GM23338 (cell line): Measurements from ENCODE around the gene EPHB1.

ENCODE experiments used
- CREB1 ChIP-seq: fragments of 250-450 bp; sonication (Bioruptor Pico); IDR thresholded peaks from 2 replicates; pipeline ENCODE4 v1.5.0; 2020; ENCODE audit warnings: low read depth, mild to moderate bottlenecking, moderate library complexity
- EZH2 ChIP-seq: fragments of 200-600 bp; sonication (generic); IDR thresholded peaks from one replicate; pipeline ENCODE4 v1.8.0; 2017; ENCODE audit warnings: antibody characterized with exemption, mild to moderate bottlenecking, low read depth; ENCODE audit not compliant: unreplicated experiment
- EZH2phosphoT487 ChIP-seq: fragments of 200-600 bp; sonication (generic); IDR thresholded peaks from one replicate; pipeline ENCODE4 v1.8.1; 2018; ENCODE audit warnings: antibody characterized with exemption; ENCODE audit not compliant: unreplicated experiment
- JUNB ChIP-seq: IDR thresholded peaks from one replicate; pipeline ENCODE4 v1.6.1; 2016; ENCODE audit warnings: antibody characterized with exemption; ENCODE audit not compliant: unreplicated experiment
- POLR2AphosphoS5 ChIP-seq: IDR thresholded peaks from 2 replicates; pipeline ENCODE4 v1.6.1; 2016; ENCODE audit warnings: antibody characterized with exemption, low read depth
- TF ChIP-seq, protein P1 (sequence below), 2 experiments: fragments of 200-600 bp in 1 of 2; sonication (generic) in 1 of 2; conservative IDR thresholded peaks; 2 replicates each; pipeline versions ENCODE4 v1.5.1 to v1.6.1; 2016 to 2017; ENCODE audit warnings: antibody characterized with exemption in 2 of 2, low read depth in 2 of 2, mild to moderate bottlenecking in 2 of 2, moderate library complexity in 1 of 2
- TF ChIP-seq, protein P2 (sequence below): IDR thresholded peaks from one replicate; pipeline ENCODE4 v1.6.1; 2018; ENCODE audit warnings: antibody characterized with exemption; ENCODE audit not compliant: unreplicated experiment

DNA sequence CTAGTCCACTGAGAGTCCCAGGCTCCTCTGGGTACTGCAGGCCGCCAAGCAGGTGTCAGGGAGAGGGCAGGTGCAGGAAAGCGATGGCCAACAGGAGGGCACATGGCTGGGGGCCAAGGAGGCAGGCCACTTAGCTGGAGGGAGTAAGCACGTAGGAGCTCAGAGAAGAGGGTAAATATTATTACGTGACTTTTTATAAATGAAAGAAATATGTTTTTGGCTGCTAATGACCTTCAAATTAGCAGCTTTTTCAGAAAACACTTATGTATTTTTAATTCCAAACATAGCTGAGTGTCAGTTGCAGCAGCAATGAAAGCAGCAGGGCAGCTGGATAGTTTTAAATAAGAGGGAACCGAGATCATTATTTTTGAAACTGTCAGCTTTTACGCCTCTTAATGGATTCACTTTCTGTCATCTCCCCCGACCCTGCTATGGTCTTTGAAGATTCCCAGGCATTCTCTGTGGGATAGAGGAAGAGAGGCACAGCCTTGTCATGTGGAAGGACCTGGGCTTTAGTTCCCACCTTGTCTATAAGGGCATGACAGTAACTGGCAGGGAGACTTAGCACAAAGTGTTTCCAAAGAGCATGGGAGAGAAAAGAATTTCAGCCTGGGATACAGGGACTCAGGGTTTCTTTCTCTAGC, 477.1 kb downstream of the EPHB1 start:
- TF ChIP-seq EZH2 = no peak
- TF ChIP-seq POLR2AphosphoS5 = no peak
- no peak for TF ChIP-seq JUNB
- TF ChIP-seq, protein P1, sequence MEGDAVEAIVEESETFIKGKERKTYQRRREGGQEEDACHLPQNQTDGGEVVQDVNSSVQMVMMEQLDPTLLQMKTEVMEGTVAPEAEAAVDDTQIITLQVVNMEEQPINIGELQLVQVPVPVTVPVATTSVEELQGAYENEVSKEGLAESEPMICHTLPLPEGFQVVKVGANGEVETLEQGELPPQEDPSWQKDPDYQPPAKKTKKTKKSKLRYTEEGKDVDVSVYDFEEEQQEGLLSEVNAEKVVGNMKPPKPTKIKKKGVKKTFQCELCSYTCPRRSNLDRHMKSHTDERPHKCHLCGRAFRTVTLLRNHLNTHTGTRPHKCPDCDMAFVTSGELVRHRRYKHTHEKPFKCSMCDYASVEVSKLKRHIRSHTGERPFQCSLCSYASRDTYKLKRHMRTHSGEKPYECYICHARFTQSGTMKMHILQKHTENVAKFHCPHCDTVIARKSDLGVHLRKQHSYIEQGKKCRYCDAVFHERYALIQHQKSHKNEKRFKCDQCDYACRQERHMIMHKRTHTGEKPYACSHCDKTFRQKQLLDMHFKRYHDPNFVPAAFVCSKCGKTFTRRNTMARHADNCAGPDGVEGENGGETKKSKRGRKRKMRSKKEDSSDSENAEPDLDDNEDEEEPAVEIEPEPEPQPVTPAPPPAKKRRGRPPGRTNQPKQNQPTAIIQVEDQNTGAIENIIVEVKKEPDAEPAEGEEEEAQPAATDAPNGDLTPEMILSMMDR (conservative IDR thresholded peaks at IDR 0.05; ENCODE audit: low read depth in 2 of 2) = no peak
- no peak for TF ChIP-seq CREB1 (CRISPR knock-in tag)
- TF ChIP-seq, protein P2, sequence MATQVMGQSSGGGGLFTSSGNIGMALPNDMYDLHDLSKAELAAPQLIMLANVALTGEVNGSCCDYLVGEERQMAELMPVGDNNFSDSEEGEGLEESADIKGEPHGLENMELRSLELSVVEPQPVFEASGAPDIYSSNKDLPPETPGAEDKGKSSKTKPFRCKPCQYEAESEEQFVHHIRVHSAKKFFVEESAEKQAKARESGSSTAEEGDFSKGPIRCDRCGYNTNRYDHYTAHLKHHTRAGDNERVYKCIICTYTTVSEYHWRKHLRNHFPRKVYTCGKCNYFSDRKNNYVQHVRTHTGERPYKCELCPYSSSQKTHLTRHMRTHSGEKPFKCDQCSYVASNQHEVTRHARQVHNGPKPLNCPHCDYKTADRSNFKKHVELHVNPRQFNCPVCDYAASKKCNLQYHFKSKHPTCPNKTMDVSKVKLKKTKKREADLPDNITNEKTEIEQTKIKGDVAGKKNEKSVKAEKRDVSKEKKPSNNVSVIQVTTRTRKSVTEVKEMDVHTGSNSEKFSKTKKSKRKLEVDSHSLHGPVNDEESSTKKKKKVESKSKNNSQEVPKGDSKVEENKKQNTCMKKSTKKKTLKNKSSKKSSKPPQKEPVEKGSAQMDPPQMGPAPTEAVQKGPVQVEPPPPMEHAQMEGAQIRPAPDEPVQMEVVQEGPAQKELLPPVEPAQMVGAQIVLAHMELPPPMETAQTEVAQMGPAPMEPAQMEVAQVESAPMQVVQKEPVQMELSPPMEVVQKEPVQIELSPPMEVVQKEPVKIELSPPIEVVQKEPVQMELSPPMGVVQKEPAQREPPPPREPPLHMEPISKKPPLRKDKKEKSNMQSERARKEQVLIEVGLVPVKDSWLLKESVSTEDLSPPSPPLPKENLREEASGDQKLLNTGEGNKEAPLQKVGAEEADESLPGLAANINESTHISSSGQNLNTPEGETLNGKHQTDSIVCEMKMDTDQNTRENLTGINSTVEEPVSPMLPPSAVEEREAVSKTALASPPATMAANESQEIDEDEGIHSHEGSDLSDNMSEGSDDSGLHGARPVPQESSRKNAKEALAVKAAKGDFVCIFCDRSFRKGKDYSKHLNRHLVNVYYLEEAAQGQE = no peak
- no peak for TF ChIP-seq EZH2phosphoT487
